Liver (tissue), 9 donors: ENCODE results near the gene AK5. TPM values are rescaled to one million over a fixed set of nuclear protein-coding genes. Genes with fewer than 3 reads are reported as not detected.

ENCODE experiments used
- DNase-seq: peaks from one replicate; pipeline ENCODE4 v3.0.0-alpha.2; 2017; ENCODE audit warnings: low spot score
- H3K27ac ChIP-seq, 2 donors: one replicate each; pipeline ENCODE4 v1.7.0; 2013; ENCODE audit warnings: inconsistent platforms in 2 of 2, low read length in 2 of 2, control low read depth in 1 of 2, low read depth in 1 of 2, mild to moderate bottlenecking in 1 of 2
- H3K27me3 ChIP-seq, 4 donors: one replicate each; pipeline versions ENCODE4 v1.6.1 to v1.7.0; 2013; ENCODE audit warnings: low read length in 3 of 4, inconsistent platforms in 1 of 4, mild to moderate bottlenecking in 1 of 4, moderate library complexity in 1 of 4; ENCODE audit not compliant: control insufficient read depth in 4 of 4, insufficient read depth in 4 of 4
- H3K36me3 ChIP-seq, 4 donors: one replicate each; pipeline versions ENCODE4 v1.6.1 to v1.7.0; 2013; ENCODE audit warnings: low read length in 3 of 4, mild to moderate bottlenecking in 3 of 4, low read depth in 1 of 4, moderate library complexity in 1 of 4; ENCODE audit not compliant: control insufficient read depth in 4 of 4, insufficient read depth in 3 of 4
- H3K4me1 ChIP-seq, 4 donors: one replicate each; pipeline versions ENCODE4 v1.6.1 to v1.7.0; 2013; ENCODE audit warnings: low read length in 3 of 4, mild to moderate bottlenecking in 3 of 4, moderate library complexity in 1 of 4; ENCODE audit not compliant: control insufficient read depth in 4 of 4, insufficient read depth in 4 of 4
- H3K4me3 ChIP-seq, 3 donors: one replicate each; pipeline versions ENCODE4 v1.6.1 to v1.7.0; 2013; ENCODE audit warnings: low read length in 3 of 3, control low read depth in 1 of 3, low read depth in 1 of 3, mild to moderate bottlenecking in 1 of 3
- H3K9ac ChIP-seq, 2 donors: one replicate each; pipeline ENCODE4 v1.7.0; 2013; ENCODE audit warnings: low read length in 2 of 2, mild to moderate bottlenecking in 2 of 2, moderate library complexity in 2 of 2, control low read depth in 1 of 2, low read depth in 1 of 2
- H3K9me3 ChIP-seq, 4 donors: one replicate each; pipeline versions ENCODE4 v1.6.1 to v1.7.0; 2013; ENCODE audit warnings: low read length in 3 of 4; ENCODE audit not compliant: control insufficient read depth in 4 of 4
- EGR1 ChIP-seq, 2 donors: IDR thresholded peaks; 2 replicates each; pipeline ENCODE4 v1.6.1; 2016 to 2018; ENCODE audit warnings: antibody characterized with exemption in 2 of 2, low read depth in 2 of 2
- FOXA1 ChIP-seq: IDR thresholded peaks from 2 replicates; pipeline ENCODE4 v1.6.1; 2016; ENCODE audit warnings: antibody characterized with exemption
- FOXA2 ChIP-seq: IDR thresholded peaks from 2 replicates; pipeline ENCODE4 v1.6.1; 2016; ENCODE audit warnings: antibody characterized with exemption
- GABPA ChIP-seq, 2 donors: IDR thresholded peaks in 1 of 2; conservative IDR thresholded peaks in 1 of 2; 2 replicates each; pipeline ENCODE4 v1.6.1; 2016; ENCODE audit warnings: antibody characterized with exemption in 2 of 2, mild to moderate bottlenecking in 1 of 2, moderate library complexity in 1 of 2
- HNF4A ChIP-seq, 2 donors: conservative IDR thresholded peaks; 2 replicates each; pipeline ENCODE4 v1.6.1; 2016; ENCODE audit warnings: antibody characterized with exemption in 2 of 2, mild to moderate bottlenecking in 2 of 2
- HNF4G ChIP-seq: IDR thresholded peaks from 2 replicates; pipeline ENCODE4 v1.6.1; 2016; ENCODE audit warnings: antibody characterized with exemption
- JUND ChIP-seq, 2 donors: IDR thresholded peaks; 2 replicates each; pipeline ENCODE4 v1.6.1; 2016; ENCODE audit warnings: antibody characterized with exemption in 2 of 2
- NR2F2 ChIP-seq: IDR thresholded peaks from 2 replicates; pipeline ENCODE4 v1.6.1; 2016; ENCODE audit warnings: antibody characterized with exemption
- RAD21 ChIP-seq, 2 donors: IDR thresholded peaks; 2 replicates each; pipeline ENCODE4 v1.6.1; 2016; ENCODE audit warnings: antibody characterized with exemption in 2 of 2, mild to moderate bottlenecking in 2 of 2
- RXRA ChIP-seq, 2 donors: IDR thresholded peaks; 2 replicates each; pipeline ENCODE4 v1.6.1; 2017 to 2018; ENCODE audit warnings: antibody characterized with exemption in 2 of 2, mild to moderate bottlenecking in 1 of 2
- SP1 ChIP-seq: IDR thresholded peaks from 2 replicates; pipeline ENCODE4 v1.6.1; 2018; ENCODE audit warnings: antibody characterized with exemption, mild to moderate bottlenecking
- TAF1 ChIP-seq: conservative IDR thresholded peaks from 2 replicates; pipeline ENCODE4 v1.6.1; 2016; ENCODE audit warnings: antibody characterized with exemption, mild to moderate bottlenecking
- YY1 ChIP-seq: IDR thresholded peaks from 2 replicates; pipeline ENCODE4 v1.6.1; 2016; ENCODE audit warnings: antibody characterized with exemption, mild to moderate bottlenecking
- WGBS: extraction: QIAGEN DNeasy Blood & Tissue Kit; methylation state at CpG from one replicate; pipeline ENCODE4 v1.1.7; 2013; 5-methylcytosine and 5-hydroxymethylcytosine counted together
- polyA plus RNA-seq, 2 donors: library from polyadenylated mRNA; stranded (reverse) in 1 of 2; unstranded in 1 of 2; fragments of 200-250 nt in 1 of 2; fragments of >200 nt in 1 of 2; fragmentation: Nextera tagmentation in 1 of 2; extraction: Ambion mirVana in 1 of 2; gene quantifications; one replicate each; pipeline versions ENCODE4 v1.2.1 to v1.2.3, GENCODE V29; 2013 to 2015
- total RNA-seq, 2 donors: library from RNA; depleted of rRNA; stranded (reverse); fragments of >200 nt; gene quantifications; one replicate each; pipeline ENCODE4 v1.2.3, GENCODE V29; 2014
- TF ChIP-seq, protein P1 (sequence below): IDR thresholded peaks from 2 replicates; pipeline ENCODE4 v1.6.1; 2016; ENCODE audit warnings: antibody characterized with exemption, mild to moderate bottlenecking
- TF ChIP-seq, protein P2 (sequence below): IDR thresholded peaks from 2 replicates; pipeline ENCODE4 v1.6.1; 2016; ENCODE audit warnings: antibody characterized with exemption
- TF ChIP-seq, protein P3 (sequence below): IDR thresholded peaks from 2 replicates; pipeline ENCODE4 v1.6.1; 2016; ENCODE audit warnings: antibody characterized with exemption
- TF ChIP-seq, protein P4 (sequence below): fragments of 150-350 bp; IDR thresholded peaks from 2 replicates; pipeline ENCODE4 v1.5.1; 2017; ENCODE audit warnings: improper control_type of control experiment, low read depth, low read length; ENCODE audit not compliant: missing input control
- TF ChIP-seq, protein P5 (sequence below): IDR thresholded peaks from 2 replicates; pipeline ENCODE4 v1.6.1; 2016; ENCODE audit warnings: antibody characterized with exemption
- donor health status: healthy.
- donor health status: healthy.
- donor health status: healthy.
- donor health status: healthy.
- donor health status: healthy.

AK5 gene
- total and polyA plus RNA-seq, 4 donors, result 0.12 to 0.33 (median 0.23) TPM

DNA sequence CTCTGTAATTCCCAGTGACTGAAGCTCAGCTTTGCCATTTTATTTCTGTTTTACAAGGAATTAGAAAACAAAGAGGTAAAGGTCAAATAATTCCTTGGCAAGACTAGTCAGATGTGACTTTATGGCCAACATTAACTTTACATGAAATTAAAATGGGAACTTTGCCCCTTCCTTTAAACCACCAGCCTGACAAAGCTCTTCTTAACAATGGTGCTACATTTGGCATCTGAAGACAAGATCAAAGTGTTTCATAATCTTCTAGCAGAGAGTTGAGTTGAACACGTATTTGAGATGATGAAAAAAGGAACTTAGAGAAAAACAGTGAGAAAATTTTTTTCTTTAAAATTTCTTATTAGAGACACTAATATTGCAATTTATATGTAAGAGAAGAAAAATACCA is 193.8 kb downstream of the AK5 start:
- no peaks in the 10 kb centered on the region for H3K36me3 ChIP-seq
- H3K9ac ChIP-seq, result no peak overlapping the region
- TF ChIP-seq FOXA2 (no peak), EGR1 (IDR thresholded peaks at IDR 0.05; ENCODE audit: low read depth in 2 of 2) (no peak), SP1 (no peak), RAD21 (IDR thresholded peaks at IDR 0.05) (no peak), YY1 (no peak), TAF1 (no peak), HNF4G (no peak), FOXA1 (no peak), NR2F2 (no peak), RXRA (IDR thresholded peaks at IDR 0.05) (no peak), JUND (IDR thresholded peaks at IDR 0.05) (no peak), HNF4A (conservative IDR thresholded peaks at IDR 0.05) (no peak), GABPA (IDR thresholded peaks at IDR 0.05 in 1 of 2, conservative IDR thresholded peaks at IDR 0.05 in 1 of 2) (no peak)
- TF ChIP-seq, protein P1, sequence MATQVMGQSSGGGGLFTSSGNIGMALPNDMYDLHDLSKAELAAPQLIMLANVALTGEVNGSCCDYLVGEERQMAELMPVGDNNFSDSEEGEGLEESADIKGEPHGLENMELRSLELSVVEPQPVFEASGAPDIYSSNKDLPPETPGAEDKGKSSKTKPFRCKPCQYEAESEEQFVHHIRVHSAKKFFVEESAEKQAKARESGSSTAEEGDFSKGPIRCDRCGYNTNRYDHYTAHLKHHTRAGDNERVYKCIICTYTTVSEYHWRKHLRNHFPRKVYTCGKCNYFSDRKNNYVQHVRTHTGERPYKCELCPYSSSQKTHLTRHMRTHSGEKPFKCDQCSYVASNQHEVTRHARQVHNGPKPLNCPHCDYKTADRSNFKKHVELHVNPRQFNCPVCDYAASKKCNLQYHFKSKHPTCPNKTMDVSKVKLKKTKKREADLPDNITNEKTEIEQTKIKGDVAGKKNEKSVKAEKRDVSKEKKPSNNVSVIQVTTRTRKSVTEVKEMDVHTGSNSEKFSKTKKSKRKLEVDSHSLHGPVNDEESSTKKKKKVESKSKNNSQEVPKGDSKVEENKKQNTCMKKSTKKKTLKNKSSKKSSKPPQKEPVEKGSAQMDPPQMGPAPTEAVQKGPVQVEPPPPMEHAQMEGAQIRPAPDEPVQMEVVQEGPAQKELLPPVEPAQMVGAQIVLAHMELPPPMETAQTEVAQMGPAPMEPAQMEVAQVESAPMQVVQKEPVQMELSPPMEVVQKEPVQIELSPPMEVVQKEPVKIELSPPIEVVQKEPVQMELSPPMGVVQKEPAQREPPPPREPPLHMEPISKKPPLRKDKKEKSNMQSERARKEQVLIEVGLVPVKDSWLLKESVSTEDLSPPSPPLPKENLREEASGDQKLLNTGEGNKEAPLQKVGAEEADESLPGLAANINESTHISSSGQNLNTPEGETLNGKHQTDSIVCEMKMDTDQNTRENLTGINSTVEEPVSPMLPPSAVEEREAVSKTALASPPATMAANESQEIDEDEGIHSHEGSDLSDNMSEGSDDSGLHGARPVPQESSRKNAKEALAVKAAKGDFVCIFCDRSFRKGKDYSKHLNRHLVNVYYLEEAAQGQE, result no peak
- TF ChIP-seq, protein P2, sequence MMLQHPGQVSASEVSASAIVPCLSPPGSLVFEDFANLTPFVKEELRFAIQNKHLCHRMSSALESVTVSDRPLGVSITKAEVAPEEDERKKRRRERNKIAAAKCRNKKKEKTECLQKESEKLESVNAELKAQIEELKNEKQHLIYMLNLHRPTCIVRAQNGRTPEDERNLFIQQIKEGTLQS, result no peak
- TF ChIP-seq, protein P3, sequence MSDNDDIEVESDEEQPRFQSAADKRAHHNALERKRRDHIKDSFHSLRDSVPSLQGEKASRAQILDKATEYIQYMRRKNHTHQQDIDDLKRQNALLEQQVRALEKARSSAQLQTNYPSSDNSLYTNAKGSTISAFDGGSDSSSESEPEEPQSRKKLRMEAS, result no peak
- TF ChIP-seq, protein P4, sequence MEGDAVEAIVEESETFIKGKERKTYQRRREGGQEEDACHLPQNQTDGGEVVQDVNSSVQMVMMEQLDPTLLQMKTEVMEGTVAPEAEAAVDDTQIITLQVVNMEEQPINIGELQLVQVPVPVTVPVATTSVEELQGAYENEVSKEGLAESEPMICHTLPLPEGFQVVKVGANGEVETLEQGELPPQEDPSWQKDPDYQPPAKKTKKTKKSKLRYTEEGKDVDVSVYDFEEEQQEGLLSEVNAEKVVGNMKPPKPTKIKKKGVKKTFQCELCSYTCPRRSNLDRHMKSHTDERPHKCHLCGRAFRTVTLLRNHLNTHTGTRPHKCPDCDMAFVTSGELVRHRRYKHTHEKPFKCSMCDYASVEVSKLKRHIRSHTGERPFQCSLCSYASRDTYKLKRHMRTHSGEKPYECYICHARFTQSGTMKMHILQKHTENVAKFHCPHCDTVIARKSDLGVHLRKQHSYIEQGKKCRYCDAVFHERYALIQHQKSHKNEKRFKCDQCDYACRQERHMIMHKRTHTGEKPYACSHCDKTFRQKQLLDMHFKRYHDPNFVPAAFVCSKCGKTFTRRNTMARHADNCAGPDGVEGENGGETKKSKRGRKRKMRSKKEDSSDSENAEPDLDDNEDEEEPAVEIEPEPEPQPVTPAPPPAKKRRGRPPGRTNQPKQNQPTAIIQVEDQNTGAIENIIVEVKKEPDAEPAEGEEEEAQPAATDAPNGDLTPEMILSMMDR, result no peak
- TF ChIP-seq, protein P5, sequence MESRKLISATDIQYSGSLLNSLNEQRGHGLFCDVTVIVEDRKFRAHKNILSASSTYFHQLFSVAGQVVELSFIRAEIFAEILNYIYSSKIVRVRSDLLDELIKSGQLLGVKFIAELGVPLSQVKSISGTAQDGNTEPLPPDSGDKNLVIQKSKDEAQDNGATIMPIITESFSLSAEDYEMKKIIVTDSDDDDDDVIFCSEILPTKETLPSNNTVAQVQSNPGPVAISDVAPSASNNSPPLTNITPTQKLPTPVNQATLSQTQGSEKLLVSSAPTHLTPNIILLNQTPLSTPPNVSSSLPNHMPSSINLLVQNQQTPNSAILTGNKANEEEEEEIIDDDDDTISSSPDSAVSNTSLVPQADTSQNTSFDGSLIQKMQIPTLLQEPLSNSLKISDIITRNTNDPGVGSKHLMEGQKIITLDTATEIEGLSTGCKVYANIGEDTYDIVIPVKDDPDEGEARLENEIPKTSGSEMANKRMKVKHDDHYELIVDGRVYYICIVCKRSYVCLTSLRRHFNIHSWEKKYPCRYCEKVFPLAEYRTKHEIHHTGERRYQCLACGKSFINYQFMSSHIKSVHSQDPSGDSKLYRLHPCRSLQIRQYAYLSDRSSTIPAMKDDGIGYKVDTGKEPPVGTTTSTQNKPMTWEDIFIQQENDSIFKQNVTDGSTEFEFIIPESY, result no peak
- H3K4me3 ChIP-seq, result no peak overlapping the region
- 37% methylated on average over 1 of the region's 1 CpG for WGBS
- peaks cover 0 to 3% (median 0%) of the 10 kb centered on the region in 4 donors for H3K27me3 ChIP-seq
- no peaks in the 10 kb centered on the region for H3K4me1 ChIP-seq
- no peak overlapping the region for H3K27ac ChIP-seq
- no peaks in the 10 kb centered on the region for H3K9me3 ChIP-seq
- no peak for DNase-seq
